ENCODE measurements around the gene ATRN.

GRCh38 chr20:3696745-3697587 lies 226.1 kb downstream of the ATRN start:
- TF ChIP-seq, protein P1, sequence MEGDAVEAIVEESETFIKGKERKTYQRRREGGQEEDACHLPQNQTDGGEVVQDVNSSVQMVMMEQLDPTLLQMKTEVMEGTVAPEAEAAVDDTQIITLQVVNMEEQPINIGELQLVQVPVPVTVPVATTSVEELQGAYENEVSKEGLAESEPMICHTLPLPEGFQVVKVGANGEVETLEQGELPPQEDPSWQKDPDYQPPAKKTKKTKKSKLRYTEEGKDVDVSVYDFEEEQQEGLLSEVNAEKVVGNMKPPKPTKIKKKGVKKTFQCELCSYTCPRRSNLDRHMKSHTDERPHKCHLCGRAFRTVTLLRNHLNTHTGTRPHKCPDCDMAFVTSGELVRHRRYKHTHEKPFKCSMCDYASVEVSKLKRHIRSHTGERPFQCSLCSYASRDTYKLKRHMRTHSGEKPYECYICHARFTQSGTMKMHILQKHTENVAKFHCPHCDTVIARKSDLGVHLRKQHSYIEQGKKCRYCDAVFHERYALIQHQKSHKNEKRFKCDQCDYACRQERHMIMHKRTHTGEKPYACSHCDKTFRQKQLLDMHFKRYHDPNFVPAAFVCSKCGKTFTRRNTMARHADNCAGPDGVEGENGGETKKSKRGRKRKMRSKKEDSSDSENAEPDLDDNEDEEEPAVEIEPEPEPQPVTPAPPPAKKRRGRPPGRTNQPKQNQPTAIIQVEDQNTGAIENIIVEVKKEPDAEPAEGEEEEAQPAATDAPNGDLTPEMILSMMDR (IDR thresholded peaks at IDR 0.05), result no peak
- no peak for TF ChIP-seq EZH2 (IDR thresholded peaks at IDR 0.05; ENCODE audit: borderline replicate concordance, insufficient read depth, low read depth, low read length, poor library complexity, severe bottlenecking)

All from B cell (primary cell).